Inflammatory macrophage treated with lipopolysaccharide for 1 hour (primary cell): ENCODE results near the gene ALG1.
"Not testable (repeated sequence)": the region's sequence is repeated elsewhere in the genome, so short reads cannot be mapped to it uniquely, and the experiment has no call there.

Source experiments
- DNase-seq, 2 donors: peaks; one replicate each; pipeline ENCODE4 v3.0.0-alpha.2; 2020 to 2022

ALG1 gene

DNA sequence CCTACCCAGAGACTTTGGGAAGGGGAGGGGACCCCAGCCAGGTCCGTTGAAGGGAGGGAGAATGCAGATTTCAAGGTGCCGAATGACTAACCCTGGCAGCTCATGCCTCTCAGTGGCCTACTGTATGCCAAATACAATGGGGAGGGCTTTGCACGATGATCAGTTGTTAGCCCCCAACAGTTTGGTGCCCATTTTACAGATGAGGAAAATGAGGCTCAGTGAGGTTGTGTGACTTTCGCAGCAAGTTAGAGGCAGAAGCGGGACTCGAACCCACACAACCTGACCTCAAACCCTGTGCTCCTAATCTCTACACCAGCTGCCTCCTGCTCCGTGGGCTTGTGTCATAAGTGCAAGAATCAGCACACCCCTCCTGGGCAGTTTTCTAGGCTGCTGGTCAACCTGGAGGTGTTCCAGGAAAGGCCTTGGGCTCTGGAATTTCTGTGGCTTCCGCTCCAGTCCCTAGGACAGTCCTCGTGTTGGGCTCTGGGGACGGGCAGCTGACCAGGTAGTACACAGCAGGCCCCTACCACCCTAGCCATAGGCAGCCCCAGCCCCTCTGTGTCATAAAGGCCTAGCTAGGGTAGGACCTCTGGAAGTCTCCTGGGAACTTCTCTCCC is 26.0 kb upstream of the ALG1 start:
- DNase-seq, result no peak

DNA sequence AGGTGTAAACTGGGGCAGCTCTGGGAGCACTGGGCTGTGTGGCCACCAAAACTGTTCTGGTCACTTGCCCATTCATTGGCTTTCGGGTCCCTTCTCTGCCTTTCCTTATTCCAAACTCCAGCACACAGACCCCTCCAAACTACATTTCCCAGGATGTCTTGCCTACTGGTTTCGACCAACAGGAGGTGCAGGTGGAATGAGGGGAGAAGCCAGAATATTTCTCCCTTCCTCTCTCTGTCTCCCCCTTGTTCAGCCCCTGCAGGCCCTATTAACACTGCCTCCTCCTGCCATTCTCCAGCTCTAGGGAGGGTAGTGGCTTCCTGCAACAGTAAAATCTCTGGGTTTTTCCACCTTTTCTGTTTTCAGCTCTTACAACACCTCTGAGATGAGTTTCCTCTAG is 24.7 kb upstream of the ALG1 start:
- DNase-seq, result no peak

DNA sequence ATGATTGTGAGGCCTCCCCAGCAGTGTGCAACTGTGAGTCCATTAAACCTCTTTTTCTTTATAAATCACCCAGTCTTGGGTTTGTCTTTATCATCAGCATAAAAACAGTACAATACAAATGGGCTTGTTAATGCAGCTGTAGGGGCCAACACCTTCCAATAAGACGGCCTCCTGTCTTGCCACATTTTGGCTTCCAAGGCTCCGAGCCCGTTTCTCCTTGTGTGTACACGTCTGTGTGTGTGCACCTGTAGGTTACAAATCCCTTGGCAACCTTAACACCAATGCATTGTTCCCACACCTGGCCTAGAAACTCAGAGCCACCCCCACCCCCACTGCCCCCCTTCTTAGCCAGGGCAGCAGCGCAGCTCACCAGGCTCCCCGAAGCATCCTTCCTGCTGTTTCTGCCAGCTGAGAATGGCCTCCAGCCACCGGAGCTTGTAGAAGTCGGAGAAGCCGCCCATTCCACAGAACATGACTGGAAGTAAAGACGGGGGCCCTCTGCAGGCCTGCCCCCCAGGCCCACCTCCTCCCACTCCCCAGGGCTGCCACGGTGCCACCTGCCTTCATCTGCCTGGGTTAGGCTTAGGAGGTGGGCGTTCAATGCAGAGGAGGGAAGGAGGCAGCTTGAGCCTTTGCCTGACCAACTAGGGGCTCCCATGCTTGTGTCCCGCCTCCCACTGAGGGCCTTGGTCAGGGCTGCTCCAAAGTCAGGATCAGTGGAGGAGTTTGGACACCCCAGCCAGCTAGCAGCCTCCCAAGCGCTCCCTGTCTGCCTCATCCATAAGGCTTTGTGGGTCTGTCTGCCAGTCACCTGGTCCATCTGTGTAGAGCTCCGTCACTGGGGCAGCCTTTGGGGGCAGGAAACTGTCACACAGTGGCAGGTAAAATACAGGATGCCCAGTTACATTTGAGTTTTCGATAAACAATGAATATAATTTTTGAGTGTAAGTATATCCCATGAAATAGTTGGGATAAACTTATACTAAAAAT is 16.5 kb upstream of the ALG1 start:
- no peak for DNase-seq

DNA sequence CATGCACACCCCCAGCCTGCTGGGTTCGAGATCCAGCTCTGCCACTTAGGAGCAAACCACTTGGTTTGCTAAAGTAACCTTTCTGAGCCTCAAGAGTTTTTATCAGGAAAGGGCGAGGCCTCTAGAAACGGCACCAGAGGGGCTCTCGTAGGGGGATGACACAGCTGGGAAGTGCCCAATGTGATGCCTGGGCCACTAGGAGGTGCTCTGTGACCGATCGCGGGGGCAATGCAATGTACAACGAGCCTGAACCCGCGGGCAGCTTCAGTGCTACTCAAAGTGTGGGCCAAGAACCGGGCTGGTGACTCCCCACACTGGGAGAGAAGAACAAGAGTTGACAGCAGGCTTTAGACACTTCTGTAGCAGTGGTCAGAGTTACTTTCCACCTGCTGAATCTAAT is 15.3 kb upstream of the ALG1 start:
- peak; percentile 33 to 41 for DNase-seq

DNA sequence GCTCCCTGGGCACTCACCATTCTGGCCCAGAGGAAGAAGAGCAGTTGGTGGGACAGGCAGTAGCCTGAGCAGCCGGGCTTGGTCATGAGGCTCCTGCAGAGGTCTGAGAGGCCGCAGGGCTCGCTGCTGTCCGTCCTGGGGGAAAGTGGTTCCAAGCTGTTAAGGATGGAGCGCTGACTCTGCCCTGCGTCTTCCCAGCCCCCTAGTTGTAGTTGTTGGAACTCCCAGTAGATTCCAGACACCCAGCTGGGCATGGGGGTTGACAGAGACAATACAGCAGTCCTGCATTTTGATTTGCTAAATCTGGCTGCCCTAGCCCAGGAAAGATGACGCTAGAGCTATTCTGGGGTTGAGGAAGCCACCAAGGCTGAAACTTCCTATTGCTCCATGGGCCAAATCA is 13.2 kb upstream of the ALG1 start:
- peak in 1 of 2 donors; percentile 35 for DNase-seq

DNA sequence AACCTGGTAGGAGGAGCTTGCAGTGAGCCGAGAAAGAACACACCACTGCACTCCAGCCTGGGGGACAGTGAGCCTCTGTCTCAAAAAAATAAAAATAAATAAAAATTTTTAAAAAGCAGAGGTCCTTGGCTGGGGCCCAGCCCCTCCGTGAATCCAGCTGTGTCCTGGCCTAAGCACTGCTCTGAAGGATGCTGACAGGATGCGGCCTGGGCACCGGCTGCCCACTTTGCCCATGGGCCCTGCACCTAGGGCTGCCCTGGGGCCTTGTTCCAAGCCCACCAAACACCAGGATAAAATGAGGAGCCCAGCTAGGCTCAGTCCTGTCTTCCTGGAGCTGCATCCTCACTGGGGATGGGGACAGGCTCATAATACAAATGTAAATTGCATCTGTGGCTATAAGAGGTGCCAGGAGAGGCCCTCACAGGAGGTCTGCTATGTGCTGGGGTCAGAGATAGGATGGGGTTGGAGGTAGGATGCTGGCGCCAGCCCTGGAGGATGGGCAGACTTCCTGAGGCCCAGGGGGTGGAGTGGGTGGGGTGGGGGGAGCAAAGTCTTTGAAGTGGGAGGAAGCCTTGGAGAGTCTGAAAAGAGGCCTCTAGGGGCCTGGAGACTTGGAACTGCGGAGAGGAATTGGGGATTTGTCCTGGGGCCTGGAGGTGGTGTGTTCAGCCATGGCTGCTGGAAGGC is 12.1 kb upstream of the ALG1 start:
- no peak for DNase-seq

DNA sequence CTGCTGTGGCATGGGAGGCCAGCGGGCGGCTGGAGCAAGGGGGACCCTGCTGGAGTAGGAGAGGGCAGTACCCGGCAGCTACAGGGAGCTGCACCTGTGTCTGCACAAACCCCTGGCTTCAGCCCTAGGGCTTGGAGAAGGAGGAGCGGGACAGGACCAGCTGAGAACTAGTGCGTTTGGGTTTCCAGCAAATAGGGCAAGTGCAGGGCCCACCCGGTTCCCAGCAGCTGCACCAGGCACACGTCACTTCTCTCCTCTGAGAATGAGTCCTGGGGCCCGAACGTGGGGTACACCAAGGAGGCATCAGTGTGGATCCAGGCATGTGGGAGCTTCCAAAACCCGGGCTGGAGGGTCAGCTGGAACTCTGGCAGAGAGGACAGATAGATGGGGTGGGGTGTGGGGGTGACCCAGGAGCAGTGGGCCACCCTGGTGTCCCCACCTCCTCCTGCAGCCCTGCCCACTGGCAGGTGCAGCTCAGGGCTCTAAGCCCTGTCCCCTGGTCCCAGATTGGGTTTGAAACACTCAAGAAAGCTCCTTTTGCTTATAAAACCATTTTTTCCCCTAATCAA is 11.5 kb upstream of the ALG1 start:
- DNase-seq, result no peak

DNA sequence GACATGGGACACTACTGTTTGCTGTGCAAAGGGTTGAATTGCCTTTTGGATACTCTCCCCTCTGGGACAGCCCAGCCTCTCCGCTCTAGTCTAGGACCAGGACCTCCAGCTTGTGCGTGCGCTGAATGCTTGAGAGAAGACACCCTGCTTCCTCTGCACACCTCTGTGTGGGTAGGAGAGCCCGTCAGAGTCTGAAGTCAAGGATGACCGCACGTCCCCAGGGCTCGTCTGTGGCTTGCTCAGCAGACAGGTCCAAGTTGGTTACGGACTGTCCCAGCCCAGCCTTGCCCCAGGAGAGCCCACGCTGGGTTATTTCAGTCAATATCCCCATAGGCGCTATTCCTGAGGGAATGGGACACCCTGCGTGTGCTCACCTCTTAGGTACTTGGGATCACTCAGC is 9.6 kb upstream of the ALG1 start:
- no peak for DNase-seq

DNA sequence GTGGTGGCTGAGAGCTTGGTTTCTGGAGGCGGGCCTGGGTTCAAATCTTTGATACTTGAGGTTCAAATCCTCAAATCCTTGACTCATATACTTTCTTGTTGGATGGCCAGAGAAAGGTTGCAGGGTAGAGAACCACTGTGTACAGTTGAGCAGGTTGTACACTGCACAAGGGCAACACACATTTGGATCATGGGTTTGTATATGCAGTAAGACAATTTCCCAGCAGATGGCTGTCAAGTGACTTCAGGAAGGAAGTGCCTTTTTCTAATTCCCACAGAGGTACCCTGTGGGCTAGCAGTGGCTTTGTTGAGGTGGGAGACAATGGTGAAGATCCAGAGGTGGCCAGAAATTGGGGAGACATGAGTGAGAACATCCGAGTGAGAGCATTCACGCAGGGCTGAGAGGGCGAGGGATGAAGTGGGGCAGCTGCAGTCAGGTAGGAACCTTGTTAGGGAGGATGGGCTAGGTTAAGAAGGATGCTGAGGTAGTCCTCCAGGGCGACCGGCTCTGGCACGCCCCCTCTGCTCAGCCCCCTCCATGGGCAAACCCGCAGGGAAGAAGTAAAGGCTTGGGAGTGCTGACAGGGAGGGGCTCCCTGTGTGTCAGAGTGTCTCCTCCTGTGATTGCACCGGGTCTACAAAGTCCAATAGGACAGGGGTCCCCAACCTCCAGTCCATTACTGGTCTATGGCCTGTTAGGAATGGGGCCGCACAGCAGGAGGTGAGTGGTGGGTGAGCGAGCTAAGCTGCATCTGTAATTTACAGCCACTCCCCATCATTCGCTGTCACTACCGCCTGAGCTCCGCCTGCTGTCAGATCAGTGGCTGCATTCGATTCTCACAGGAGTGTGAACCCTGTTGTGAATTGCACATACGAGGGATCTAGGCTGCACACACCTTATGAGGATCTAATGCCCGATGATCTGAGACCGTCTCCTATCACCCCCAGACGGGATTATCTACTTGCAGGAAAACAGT is 8.6 kb upstream of the ALG1 start:
- DNase-seq, result no peak

DNA sequence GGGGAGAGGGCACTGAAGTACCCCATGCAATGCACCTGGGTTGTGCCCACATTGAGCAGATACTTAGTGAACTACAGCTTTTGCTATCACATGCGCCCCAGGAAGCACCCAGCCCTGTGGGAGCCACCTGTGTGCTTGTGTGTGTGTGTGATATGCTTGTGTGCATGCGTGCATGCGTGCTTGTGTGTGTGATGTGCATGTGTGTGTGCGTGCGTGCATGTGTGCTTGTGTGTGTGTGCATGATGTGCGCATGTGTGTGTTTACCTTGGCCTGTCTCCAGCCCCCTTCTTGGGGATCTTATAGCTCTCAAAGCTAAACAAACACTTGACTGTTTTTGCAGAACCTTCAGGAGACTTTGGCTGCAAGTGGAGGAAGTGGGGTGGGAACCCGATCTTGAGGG is 6.7 kb upstream of the ALG1 start:
- DNase-seq, result no peak

DNA sequence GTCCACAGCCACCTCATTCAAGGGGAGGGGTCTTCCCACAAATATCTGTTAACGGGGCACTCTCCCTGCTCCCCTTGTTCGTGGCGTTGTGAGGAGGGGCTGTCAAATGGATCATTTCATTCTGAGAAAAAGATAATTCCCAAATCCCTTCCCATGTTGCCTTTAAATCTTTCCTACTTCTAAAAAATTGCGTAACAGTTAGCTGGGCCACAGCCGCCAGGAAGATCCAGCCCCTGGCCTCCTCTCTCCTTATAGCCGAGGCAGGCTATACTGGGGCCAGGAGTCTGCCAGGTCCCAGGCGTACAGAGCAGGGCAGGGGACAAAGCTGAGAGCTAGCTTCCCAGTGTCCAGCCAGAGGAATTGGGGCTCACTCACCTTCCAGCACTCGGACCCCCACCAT is 6.3 kb upstream of the ALG1 start:
- DNase-seq, result no peak

DNA sequence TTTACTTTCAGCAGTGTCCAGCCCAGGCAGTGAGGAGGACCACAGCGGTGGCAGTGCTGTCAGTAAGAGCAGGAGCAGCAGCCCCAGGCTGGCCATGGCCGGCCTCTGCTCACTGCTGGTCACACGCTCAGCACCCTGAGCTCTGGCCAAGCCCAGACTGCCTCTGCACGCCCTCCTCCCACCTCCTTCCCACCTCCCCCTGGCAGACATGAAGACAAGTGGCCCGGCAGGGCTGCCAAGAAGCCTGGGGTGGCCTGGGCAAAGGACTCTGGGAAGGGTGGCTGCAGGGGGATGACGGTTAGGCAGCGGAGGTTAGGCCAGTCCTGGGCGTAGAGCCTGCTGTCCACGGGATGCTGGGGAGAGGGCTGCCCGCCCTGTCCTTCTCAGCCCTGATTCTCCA is 5.8 kb upstream of the ALG1 start, which contains the start of gene C16orf89:
C16orf89 (minus strand) TSS at position 144 of the 400 bp plus-strand sequence; CDS start at position 96, 48 bp downstream.
- DNase-seq, result no peak

DNA sequence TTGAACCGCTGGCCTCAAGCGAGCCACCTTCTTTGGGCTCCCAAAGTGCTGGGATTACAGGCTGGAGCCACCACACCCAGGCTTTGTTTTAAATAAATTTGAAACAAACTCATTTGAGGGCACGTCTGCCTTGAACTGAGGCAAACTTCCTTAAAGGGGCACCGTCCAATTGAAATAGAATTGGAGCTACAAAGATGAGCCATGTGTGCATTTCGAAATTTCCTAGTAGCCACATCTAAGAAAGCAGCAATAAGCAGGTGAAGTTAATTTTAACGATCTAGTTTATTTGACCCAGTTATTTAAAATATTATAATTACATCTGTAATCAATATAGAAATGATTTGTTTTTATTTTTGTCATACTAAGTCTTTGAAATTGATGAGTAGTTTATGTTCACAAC is 5.1 kb upstream of the ALG1 start:
- no peak for DNase-seq

DNA sequence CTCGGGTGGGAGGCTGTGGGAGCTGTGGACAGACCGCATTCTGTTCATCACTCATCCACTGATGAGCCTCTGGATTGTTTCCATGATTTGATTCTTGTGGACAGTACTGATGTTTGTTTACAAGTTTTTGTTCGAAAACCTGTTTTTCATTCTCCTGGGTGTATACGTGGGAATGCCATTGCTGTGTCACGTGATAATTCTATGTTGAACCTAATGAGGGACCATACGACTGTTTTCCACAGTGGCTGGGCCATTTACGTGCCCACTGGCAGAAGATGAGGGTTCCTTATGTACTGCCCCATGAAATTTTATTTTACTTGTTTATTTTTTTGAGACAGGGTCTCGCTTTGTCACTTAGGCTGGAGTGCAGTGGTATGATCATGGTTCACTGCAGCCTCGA is 2.6 kb upstream of the ALG1 start:
- no peak for DNase-seq

DNA sequence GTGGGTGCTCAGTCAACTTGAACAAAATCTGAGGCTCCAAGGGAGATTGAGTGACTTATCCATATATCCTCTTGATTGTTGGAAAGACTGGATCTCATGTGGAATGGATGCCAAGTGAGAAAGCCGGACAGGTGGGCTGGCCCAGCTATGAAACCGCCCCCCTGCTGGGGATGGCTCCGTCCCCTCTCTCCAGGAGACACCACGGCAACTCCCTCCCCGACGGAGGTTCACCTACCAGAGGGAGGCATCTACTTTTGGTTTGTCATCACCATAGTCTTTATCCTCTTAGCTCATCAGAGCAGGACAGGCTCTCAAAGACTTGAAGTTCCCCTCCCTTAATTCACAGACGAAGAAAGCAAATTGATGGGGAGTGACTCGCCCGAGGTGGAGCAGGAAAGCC is 1.8 kb upstream of the ALG1 start:
- DNase-seq, result no peak

DNA sequence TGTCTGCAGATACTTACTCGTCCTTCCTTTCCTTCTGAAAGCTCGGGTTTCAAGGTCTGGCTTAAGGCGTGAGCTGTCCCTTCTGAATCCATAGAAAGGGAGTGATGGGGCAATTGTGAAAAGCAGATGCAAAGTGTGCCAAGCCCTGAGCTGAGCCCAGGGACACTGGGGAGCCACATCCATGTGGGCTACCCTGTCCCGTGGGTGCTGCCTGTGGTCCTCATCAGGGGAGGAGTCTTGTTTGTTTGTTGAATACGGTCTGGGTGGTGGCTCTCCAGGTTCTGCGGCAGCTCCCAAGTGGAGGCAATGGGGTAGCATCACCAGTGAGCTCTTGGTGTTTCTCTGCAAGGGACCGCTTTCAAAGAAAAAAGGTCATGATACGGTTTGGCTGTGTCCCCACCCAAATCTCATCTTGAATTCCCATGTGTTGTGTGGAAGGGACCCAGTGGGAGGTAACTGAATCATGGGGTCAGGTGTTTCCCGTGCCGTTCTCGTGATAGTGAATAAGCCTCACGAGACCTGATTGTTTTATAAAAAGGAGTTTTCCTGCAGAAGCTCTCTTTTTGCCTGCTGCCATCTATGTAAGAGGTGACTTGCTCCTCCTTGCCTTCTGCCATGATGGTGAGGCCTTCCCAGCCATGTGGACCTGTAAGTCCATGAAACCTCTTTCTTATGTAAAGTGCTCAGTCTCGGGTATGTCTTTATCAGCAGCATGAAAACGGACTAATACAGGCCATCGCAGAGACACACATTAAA is 1.0 kb upstream of the ALG1 start:
- no peak for DNase-seq

DNA sequence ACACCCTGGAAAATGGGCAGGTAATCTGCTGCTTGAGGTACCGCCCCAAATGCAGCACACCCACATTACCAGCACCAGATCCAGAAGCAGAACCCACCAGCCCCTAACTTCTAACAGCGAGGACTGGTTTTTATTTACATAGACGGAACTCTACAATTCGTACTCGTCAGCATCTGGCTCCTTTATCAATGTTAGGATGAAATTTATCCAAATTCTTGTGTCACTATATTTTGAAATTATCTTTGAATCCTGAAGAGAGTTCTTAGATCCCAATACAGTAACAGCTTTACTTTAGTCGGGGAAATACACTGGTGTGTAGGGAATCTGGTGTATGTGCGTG is 332 bp upstream of the ALG1 start:
- DNase-seq, result no peak

DNA sequence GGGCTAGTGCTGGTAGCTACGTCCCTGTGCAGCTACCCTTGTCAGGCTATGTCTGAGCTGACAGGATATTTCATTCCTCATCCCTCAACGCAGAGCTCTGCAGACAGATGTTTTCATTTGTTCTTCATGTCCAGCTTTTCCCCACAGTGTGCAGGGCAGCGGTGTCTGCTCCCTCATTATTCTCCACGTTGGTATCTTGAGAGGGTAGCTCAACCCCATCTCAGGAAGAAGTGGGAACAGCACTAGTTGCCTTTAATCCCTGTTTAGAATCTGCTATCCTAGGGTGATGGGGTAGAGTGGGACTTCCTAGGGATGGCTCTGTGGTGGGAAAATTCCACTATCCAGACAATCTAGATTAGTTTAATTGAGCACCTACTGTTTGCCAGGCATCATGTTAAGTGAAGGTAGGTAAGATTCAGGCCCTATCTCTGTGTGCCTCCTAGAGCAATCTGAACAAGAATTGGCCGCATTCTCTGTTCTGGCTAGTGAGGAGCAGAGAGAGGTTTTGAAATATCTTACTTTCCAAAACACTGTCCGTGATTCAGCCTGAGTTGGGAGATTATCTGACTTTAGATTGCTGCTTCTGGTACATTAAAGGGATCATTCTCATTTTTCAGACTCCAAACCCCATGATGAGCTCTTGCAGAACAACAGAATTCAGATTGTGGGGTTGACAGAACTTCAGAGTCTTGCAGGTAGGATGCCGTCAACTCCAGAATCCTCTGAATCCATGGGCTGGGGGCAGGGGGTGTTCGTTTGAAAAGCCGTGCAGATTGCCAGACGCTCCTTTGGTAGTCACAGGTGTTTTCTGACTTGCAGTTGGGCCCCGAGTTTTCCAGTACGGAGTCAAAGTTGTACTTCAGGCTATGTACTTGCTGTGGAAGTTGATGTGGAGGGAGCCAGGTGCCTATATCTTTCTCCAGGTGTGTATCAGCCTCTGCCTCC is 963 bp downstream of the ALG1 start:
- no peak for DNase-seq

DNA sequence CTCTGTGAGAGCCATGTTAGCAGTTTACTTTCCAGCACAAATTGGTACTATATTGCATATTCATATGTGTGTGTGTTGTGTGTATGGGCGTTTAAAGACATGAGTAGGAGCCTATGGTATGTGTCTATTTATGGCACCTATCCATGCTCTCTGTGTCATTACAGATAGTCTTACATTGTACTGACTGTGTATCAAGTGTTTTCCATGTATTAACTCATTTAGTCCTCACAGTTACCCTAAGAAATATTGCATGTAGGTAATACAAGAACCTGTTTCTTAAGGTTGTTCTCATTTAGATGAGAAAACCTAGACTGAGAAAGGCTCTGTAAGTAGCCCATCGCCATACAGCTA is 1.6 kb downstream of the ALG1 start:
- no peak for DNase-seq

DNA sequence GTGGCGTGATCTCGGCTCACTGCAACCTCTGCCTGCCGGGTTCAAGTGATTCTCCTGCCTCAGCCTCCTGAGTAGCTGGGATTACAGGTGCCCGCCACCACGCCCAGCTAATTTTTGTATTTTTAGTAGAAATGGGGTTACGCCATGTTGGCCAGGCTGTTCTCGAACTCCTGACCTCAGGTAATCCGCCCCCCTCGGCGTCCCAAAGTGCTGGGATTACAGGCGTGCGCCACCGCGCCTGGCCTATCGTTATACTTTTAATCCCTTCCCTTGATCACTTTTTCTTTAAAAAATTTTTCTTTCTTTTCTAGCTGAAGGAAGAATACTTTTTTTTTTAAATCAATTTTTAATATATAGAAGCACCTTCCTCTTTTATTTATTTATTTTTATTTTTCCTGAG is 2.1 kb downstream of the ALG1 start:
- DNase-seq, result not testable (repeated sequence)
